ENCODE results near the gene SLC35B4. TPM values are rescaled to one million over a fixed set of nuclear protein-coding genes. Genes with fewer than 3 reads are reported as not detected.

Gene SLC35B4
- total and polyA plus RNA-seq, 2 experiments from 2014 or later: 13.7 to 18.8 TPM

DNA sequence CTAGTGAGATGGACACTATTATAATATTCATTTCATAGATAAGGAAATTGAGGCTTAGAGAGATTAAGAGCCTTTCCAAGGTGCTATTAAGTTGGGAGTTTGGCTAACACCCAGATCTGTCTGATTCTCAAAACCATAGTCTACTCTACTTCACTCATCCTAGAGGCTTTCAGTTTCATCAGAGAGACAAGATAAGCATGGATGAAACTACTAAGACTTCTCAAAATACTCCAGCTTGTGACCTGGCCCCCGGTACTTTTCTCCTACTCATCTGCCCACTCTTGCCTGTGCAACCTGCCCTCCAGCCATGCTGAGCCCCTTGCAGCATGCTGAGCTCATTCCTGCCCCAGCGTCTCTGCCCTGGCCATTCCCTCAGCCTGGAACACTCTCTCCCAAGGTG lies 12.2 kb upstream of the SLC35B4 start:
- H3K9me3 ChIP-seq (ENCODE audit: low read depth): no peaks in the 10 kb centered on the region
- TF ChIP-seq EZH2 (IDR thresholded peaks at IDR 0.05; ENCODE audit: borderline replicate concordance) (no peak), EZH2phosphoT487 (IDR thresholded peaks at IDR 0.05; ENCODE audit: low read depth, severe bottlenecking, unreplicated experiment) (no peak)
- TF ChIP-seq, protein P1, sequence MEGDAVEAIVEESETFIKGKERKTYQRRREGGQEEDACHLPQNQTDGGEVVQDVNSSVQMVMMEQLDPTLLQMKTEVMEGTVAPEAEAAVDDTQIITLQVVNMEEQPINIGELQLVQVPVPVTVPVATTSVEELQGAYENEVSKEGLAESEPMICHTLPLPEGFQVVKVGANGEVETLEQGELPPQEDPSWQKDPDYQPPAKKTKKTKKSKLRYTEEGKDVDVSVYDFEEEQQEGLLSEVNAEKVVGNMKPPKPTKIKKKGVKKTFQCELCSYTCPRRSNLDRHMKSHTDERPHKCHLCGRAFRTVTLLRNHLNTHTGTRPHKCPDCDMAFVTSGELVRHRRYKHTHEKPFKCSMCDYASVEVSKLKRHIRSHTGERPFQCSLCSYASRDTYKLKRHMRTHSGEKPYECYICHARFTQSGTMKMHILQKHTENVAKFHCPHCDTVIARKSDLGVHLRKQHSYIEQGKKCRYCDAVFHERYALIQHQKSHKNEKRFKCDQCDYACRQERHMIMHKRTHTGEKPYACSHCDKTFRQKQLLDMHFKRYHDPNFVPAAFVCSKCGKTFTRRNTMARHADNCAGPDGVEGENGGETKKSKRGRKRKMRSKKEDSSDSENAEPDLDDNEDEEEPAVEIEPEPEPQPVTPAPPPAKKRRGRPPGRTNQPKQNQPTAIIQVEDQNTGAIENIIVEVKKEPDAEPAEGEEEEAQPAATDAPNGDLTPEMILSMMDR (IDR thresholded peaks at IDR 0.05; ENCODE audit: poor library complexity): no peak
- H4K20me1 ChIP-seq (ENCODE audit: insufficient read depth, poor library complexity, severe bottlenecking): no peaks in the 10 kb centered on the region
- H3K79me2 ChIP-seq: no peaks in the 10 kb centered on the region
- no peaks in the 10 kb centered on the region for H3K4me1 ChIP-seq (ENCODE audit: insufficient read depth)
- H3K4me3 ChIP-seq: no peak overlapping the region
- no peak overlapping the region for H3K4me2 ChIP-seq
- H3K27me3 ChIP-seq: no peaks in the 10 kb centered on the region
- WGBS (ENCODE audit: low lambda C conversion rate, missing lambda C conversion rate): 58% methylated on average over 2 of the region's 2 CpGs
- H3K9me2 ChIP-seq (replicated peaks; ENCODE audit: insufficient read depth): no peaks in the 10 kb centered on the region
- no peaks in the 10 kb centered on the region for H3K36me3 ChIP-seq (replicated peaks; ENCODE audit: insufficient read depth, low read depth)
- DNase-seq (ENCODE audit: low spot score): no peak
- no peak overlapping the region for H3K27ac ChIP-seq
- no peak overlapping the region for H2AFZ ChIP-seq

DNA sequence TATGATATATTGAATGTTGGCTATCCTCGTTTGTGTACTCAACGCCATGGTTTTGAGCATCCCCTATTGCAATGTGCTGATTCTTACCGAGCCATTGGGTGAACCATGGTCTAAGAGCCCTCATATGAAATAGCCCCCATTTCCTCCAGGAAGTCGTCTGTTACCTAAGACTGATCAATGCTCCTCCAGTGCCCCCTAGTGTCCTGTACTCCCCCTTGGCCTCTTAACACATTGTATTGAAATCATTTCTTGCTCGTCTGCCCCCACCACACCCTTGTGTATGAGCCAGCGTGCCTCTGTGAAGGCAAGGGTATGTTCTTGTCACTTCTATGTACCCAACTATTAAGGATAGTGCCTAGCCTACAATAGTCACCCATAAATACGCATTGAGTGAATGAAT lies 11.2 kb upstream of the SLC35B4 start:
- DNase-seq (ENCODE audit: low spot score): peak; percentile 38
- no peak overlapping the region for H3K4me2 ChIP-seq

DNA sequence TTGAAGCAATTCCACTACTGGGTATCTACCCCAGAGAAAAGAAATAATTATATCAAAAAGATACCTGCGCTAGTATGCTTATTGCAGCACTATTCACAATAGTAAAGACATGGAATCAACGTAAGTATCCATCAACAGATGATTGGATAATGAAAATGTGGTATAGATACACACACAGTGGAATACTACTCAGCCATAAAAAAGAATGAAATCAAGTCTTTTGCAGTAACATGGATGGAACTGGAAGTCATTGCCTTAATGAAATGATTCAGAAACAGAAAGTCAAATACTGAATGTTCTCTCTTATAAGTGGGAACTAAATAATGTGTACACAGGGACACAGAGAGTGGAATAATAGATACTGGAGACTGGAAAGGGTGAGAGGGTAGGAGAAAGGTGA lies 7.4 kb upstream of the SLC35B4 start:
- Histone ChIP-seq H4K20me1 (ENCODE audit: insufficient read depth, poor library complexity, severe bottlenecking) (no peaks in the 10 kb centered on the region), H3K4me3 (no peak overlapping the region), H3K4me1 (ENCODE audit: insufficient read depth) (no peaks in the 10 kb centered on the region), H3K36me3 (replicated peaks; ENCODE audit: insufficient read depth, low read depth) (no peaks in the 10 kb centered on the region), H3K79me2 (no peaks in the 10 kb centered on the region), H2AFZ (no peak overlapping the region), H3K9me3 (ENCODE audit: low read depth) (no peaks in the 10 kb centered on the region), H3K27ac (no peak overlapping the region), H3K27me3 (peaks cover 3% of the 10 kb centered on the region), H3K4me2 (no peak overlapping the region), H3K9me2 (replicated peaks; ENCODE audit: insufficient read depth) (no peaks in the 10 kb centered on the region)
- TF ChIP-seq EZH2phosphoT487 (IDR thresholded peaks at IDR 0.05; ENCODE audit: low read depth, severe bottlenecking, unreplicated experiment) (no peak), EZH2 (IDR thresholded peaks at IDR 0.05; ENCODE audit: borderline replicate concordance) (no peak)
- TF ChIP-seq, protein P1 (IDR thresholded peaks at IDR 0.05; ENCODE audit: poor library complexity): no peak
- 90% methylated on average over 2 of the region's 2 CpGs for WGBS (ENCODE audit: low lambda C conversion rate, missing lambda C conversion rate)
- no peak for DNase-seq (ENCODE audit: low spot score)

More for the DNA sequence above, 11.2 kb upstream of the SLC35B4 start:
- Histone ChIP-seq H3K9me3 (ENCODE audit: low read depth) (no peaks in the 10 kb centered on the region), H3K36me3 (replicated peaks; ENCODE audit: insufficient read depth, low read depth) (no peaks in the 10 kb centered on the region), H3K9me2 (replicated peaks; ENCODE audit: insufficient read depth) (no peaks in the 10 kb centered on the region), H3K27me3 (no peaks in the 10 kb centered on the region), H3K4me1 (ENCODE audit: insufficient read depth) (no peaks in the 10 kb centered on the region), H2AFZ (no peak overlapping the region), H3K79me2 (no peaks in the 10 kb centered on the region), H3K27ac (no peak overlapping the region), H3K4me3 (no peak overlapping the region), H4K20me1 (ENCODE audit: insufficient read depth, poor library complexity, severe bottlenecking) (no peaks in the 10 kb centered on the region)
- 36% methylated on average over 7 of the region's 7 CpGs for WGBS (ENCODE audit: low lambda C conversion rate, missing lambda C conversion rate)
- TF ChIP-seq, protein P1 (IDR thresholded peaks at IDR 0.05; ENCODE audit: poor library complexity): peak; percentile 36
- TF ChIP-seq EZH2 (IDR thresholded peaks at IDR 0.05; ENCODE audit: borderline replicate concordance): no peak
- TF ChIP-seq EZH2phosphoT487 (IDR thresholded peaks at IDR 0.05; ENCODE audit: low read depth, severe bottlenecking, unreplicated experiment): no peak

DNA sequence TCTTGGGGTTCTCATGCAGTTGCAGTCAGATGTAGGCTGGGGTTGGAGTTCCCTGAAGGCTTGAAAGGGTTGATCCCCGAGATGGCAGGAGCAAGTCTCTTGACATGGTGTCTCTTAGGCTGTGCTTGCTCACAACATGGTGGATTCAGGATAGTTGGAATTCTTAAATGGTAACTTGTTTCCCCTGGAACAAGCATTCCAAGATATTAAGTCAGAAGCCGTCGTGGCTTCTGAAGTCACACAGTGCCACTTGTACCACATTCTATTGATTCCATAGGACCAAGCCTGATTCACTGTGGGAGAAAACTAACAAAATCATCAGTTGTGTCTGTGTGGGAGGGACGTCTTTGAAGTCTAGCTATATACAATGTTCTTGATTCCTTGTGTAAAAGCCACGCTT lies 3.5 kb upstream of the SLC35B4 start:
- DNase-seq (ENCODE audit: low spot score): no peak
- Histone ChIP-seq H3K4me2 (no peak overlapping the region), H3K27ac (no peak overlapping the region), H3K4me1 (ENCODE audit: insufficient read depth) (peaks cover 6% of the 10 kb centered on the region), H3K36me3 (replicated peaks; ENCODE audit: insufficient read depth, low read depth) (no peaks in the 10 kb centered on the region), H3K79me2 (peaks cover 8% of the 10 kb centered on the region), H2AFZ (no peak overlapping the region), H3K4me3 (no peak overlapping the region), H3K9me2 (replicated peaks; ENCODE audit: insufficient read depth) (no peaks in the 10 kb centered on the region), H4K20me1 (ENCODE audit: insufficient read depth, poor library complexity, severe bottlenecking) (no peaks in the 10 kb centered on the region), H3K9me3 (ENCODE audit: low read depth) (no peaks in the 10 kb centered on the region), H3K27me3 (peaks cover 3% of the 10 kb centered on the region)
- TF ChIP-seq, protein P1 (IDR thresholded peaks at IDR 0.05; ENCODE audit: poor library complexity): no peak
- no peak for TF ChIP-seq EZH2phosphoT487 (IDR thresholded peaks at IDR 0.05; ENCODE audit: low read depth, severe bottlenecking, unreplicated experiment)
- WGBS (ENCODE audit: low lambda C conversion rate, missing lambda C conversion rate): 84% methylated on average over 5 of the region's 5 CpGs
